Mononuclear cell (primary cell): Measurements from ENCODE around the gene NKX2-1. TPM values are rescaled to one million over a fixed set of nuclear protein-coding genes. Genes with fewer than 3 reads are reported as not detected.

ENCODE experiments used
- H3K27me3 ChIP-seq: 2 replicates; pipeline ENCODE4 v1.6.0; 2011; ENCODE audit warnings: low read length, control low read depth; ENCODE audit not compliant: insufficient read depth
- H3K4me1 ChIP-seq: 2 replicates; pipeline ENCODE4 v1.5.1; 2011; ENCODE audit warnings: mild to moderate bottlenecking, low read length, control low read depth; ENCODE audit not compliant: insufficient read depth
- H3K4me3 ChIP-seq: 2 replicates; pipeline ENCODE4 v1.5.1; 2011; ENCODE audit warnings: mild to moderate bottlenecking, low read length, moderate library complexity
- H3K9me3 ChIP-seq: 2 replicates; pipeline ENCODE4 v1.5.1; 2011; ENCODE audit warnings: low read depth, mild to moderate bottlenecking, control low read depth, low read length
- total RNA-seq: library from RNA; depleted of rRNA; stranded (reverse); fragments of >200 nt; gene quantifications from one replicate; pipeline ENCODE4 v1.2.3, GENCODE V29; 2012

Gene NKX2-1
- total RNA-seq, 1 donor, result not detected

- H3K27me3 ChIP-seq, result peaks cover 95% of the 10 kb centered on the region
- no peak overlapping the region for H3K4me3 ChIP-seq
- no peaks in the 10 kb centered on the region for H3K4me1 ChIP-seq
- no peaks in the 10 kb centered on the region for H3K9me3 ChIP-seq
Observed at GRCh38 chr14:36511981-36512584, 7.9 kb downstream of the NKX2-1 start.

- H3K4me3 ChIP-seq, result no peak overlapping the region
- no peaks in the 10 kb centered on the region for H3K9me3 ChIP-seq
- peaks cover 95% of the 10 kb centered on the region for H3K27me3 ChIP-seq
- no peaks in the 10 kb centered on the region for H3K4me1 ChIP-seq
Observed at GRCh38 chr14:36510874-36511273, 9.2 kb downstream of the NKX2-1 start.

GRCh38 chr14:36510078-36510799, 9.8 kb downstream of the NKX2-1 start:
- Histone ChIP-seq H3K9me3 (no peaks in the 10 kb centered on the region), H3K27me3 (peaks cover 93% of the 10 kb centered on the region), H3K4me1 (no peaks in the 10 kb centered on the region), H3K4me3 (no peak overlapping the region)

- no peak overlapping the region for H3K4me3 ChIP-seq
- no peaks in the 10 kb centered on the region for H3K4me1 ChIP-seq
- H3K27me3 ChIP-seq, result peaks cover 93% of the 10 kb centered on the region
- no peaks in the 10 kb centered on the region for H3K9me3 ChIP-seq
Observed at GRCh38 chr14:36509069-36509917, 10.7 kb downstream of the NKX2-1 start.

GRCh38 chr14:36508418-36509068, 11.5 kb downstream of the NKX2-1 start:
- Histone ChIP-seq H3K4me1 (no peaks in the 10 kb centered on the region), H3K4me3 (no peak overlapping the region), H3K9me3 (no peaks in the 10 kb centered on the region), H3K27me3 (peaks cover 93% of the 10 kb centered on the region)

GRCh38 chr14:36507847-36508417, 12.1 kb downstream of the NKX2-1 start:
- H3K27me3 ChIP-seq, result peaks cover 93% of the 10 kb centered on the region
- H3K4me3 ChIP-seq, result no peak overlapping the region
- H3K9me3 ChIP-seq, result no peaks in the 10 kb centered on the region
- H3K4me1 ChIP-seq, result no peaks in the 10 kb centered on the region

- Histone ChIP-seq H3K27me3 (peaks cover 93% of the 10 kb centered on the region), H3K9me3 (no peaks in the 10 kb centered on the region), H3K4me3 (no peak overlapping the region), H3K4me1 (no peaks in the 10 kb centered on the region)
Observed at GRCh38 chr14:36506732-36507614, 13.1 kb downstream of the NKX2-1 start.

- Histone ChIP-seq H3K4me1 (no peaks in the 10 kb centered on the region), H3K4me3 (no peak overlapping the region), H3K9me3 (no peaks in the 10 kb centered on the region), H3K27me3 (peaks cover 94% of the 10 kb centered on the region)
Observed at GRCh38 chr14:36505892-36506731, 13.9 kb downstream of the NKX2-1 start.

GRCh38 chr14:36505181-36505815, 14.7 kb downstream of the NKX2-1 start:
- H3K9me3 ChIP-seq, result no peaks in the 10 kb centered on the region

GRCh38 chr14:36504771-36505175, 15.3 kb downstream of the NKX2-1 start:
- H3K27me3 ChIP-seq, result peaks cover 88% of the 10 kb centered on the region
- H3K4me1 ChIP-seq, result no peaks in the 10 kb centered on the region
- no peaks in the 10 kb centered on the region for H3K9me3 ChIP-seq
- no peak overlapping the region for H3K4me3 ChIP-seq

More at GRCh38 chr14:36505181-36505815, 14.7 kb downstream of the NKX2-1 start:
- no peak overlapping the region for H3K4me3 ChIP-seq
- peaks cover 89% of the 10 kb centered on the region for H3K27me3 ChIP-seq
- no peaks in the 10 kb centered on the region for H3K4me1 ChIP-seq

GRCh38 chr14:36503771-36504741, 16.0 kb downstream of the NKX2-1 start:
- Histone ChIP-seq H3K9me3 (no peaks in the 10 kb centered on the region), H3K4me3 (no peak overlapping the region), H3K4me1 (no peaks in the 10 kb centered on the region), H3K27me3 (peaks cover 86% of the 10 kb centered on the region)
